ENCODE data around the gene PSMB10.

The PSMB10 gene

DNA sequence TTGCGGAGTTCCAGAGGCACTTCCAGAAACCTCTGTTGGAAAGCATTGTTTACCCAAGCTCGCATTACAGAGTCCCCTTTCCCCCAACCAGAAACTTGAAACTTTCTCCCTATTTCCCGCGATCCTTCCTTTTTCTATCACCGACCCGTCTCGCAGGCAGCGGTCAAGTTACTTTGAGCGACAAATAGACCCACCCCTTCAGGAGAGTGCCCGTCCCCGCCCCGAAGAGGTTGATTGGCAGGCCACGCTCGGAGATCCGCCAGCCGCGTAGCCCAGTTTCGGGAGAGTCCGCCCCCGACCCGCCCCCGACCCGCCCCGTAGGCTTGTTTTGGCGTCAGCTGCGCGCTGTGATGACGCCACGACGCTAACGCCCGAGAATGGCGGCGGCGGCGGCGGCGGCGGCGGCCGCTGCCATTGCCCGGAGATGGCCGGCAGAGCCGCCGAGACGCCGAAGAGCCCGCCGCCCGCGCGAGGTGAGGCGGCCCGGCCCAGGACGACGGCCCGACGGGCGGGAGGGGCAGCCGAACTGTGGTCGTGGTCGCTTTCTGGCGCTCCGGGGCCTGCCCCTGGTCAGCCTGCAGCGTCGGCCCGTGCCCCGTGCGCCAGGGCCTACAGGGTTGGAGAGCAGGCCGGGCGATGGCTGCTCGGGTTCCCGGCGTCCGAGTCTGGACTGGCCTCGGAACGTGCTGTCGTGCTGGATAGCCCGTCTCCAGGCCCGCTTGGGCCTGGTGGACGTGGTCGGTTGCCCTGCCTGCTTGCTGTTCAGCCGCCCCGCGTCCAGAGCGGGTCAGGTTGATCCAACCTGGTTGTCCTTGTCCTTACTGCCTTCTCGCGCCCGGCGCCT, 43.5 kb downstream of the PSMB10 start, which contains the start of gene PSKH1:
Gene PSKH1, plus strand, starts transcription at position 356 of the 844 bp plus-strand sequence. CDS start 15,496 bp downstream, outside the sequence.
- H3K4me1 ChIP-seq (ENCODE audit: insufficient read depth, poor library complexity, severe bottlenecking): peaks cover 12% of the 10 kb centered on the region
- peak within 1 kb of the TSS; percentile 42 for H3K27ac ChIP-seq (ENCODE audit: poor library complexity, severe bottlenecking)
- H3K4me3 ChIP-seq (ENCODE audit: severe bottlenecking): peak within 1 kb of the TSS; percentile 96
- no peaks in the 10 kb centered on the region for H3K27me3 ChIP-seq (ENCODE audit: insufficient read depth, poor library complexity, severe bottlenecking)
- TF ChIP-seq, protein P1, sequence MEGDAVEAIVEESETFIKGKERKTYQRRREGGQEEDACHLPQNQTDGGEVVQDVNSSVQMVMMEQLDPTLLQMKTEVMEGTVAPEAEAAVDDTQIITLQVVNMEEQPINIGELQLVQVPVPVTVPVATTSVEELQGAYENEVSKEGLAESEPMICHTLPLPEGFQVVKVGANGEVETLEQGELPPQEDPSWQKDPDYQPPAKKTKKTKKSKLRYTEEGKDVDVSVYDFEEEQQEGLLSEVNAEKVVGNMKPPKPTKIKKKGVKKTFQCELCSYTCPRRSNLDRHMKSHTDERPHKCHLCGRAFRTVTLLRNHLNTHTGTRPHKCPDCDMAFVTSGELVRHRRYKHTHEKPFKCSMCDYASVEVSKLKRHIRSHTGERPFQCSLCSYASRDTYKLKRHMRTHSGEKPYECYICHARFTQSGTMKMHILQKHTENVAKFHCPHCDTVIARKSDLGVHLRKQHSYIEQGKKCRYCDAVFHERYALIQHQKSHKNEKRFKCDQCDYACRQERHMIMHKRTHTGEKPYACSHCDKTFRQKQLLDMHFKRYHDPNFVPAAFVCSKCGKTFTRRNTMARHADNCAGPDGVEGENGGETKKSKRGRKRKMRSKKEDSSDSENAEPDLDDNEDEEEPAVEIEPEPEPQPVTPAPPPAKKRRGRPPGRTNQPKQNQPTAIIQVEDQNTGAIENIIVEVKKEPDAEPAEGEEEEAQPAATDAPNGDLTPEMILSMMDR (IDR thresholded peaks at IDR 0.05; ENCODE audit: poor library complexity, severe bottlenecking): no peak
- ATAC-seq (ENCODE audit: low read depth): peak; percentile 95
- H3K9me3 ChIP-seq (ENCODE audit: severe bottlenecking): no peaks in the 10 kb centered on the region
- H3K36me3 ChIP-seq (ENCODE audit: low read depth): no peaks in the 10 kb centered on the region
- peak; percentile 97 for DNase-seq (ENCODE audit: low spot score)

DNA sequence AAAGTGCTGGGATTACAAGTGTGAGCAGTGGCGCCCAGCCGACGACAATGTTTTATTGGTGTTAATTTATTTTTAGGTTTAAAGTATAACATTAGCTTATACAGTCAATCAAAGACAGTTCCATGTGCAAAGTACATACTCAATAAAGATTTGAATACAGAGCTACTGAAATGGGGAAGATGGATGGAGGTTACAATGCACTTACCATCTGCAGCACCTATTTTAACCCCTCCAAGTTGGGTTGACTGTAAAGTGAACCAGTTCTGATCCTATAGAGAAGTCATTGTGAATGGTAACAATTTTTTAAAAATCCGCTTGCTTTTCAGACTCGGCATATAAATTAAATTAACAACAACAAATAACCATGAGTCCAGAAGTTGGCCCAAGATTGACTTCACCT, 44.3 kb downstream of the PSMB10 start:
- TF ChIP-seq, protein P1 (IDR thresholded peaks at IDR 0.05; ENCODE audit: poor library complexity, severe bottlenecking): no peak
- peak overlapping the region; percentile 42 for H3K27ac ChIP-seq (ENCODE audit: poor library complexity, severe bottlenecking)
- H3K36me3 ChIP-seq (ENCODE audit: low read depth): no peaks in the 10 kb centered on the region
- DNase-seq (ENCODE audit: low spot score): no peak
- H3K4me3 ChIP-seq (ENCODE audit: severe bottlenecking): peak overlapping the region; percentile 96
- no peaks in the 10 kb centered on the region for H3K9me3 ChIP-seq (ENCODE audit: severe bottlenecking)
- H3K27me3 ChIP-seq (ENCODE audit: insufficient read depth, poor library complexity, severe bottlenecking): no peaks in the 10 kb centered on the region
- H3K4me1 ChIP-seq (ENCODE audit: insufficient read depth, poor library complexity, severe bottlenecking): peaks cover 12% of the 10 kb centered on the region
- no peak for ATAC-seq (ENCODE audit: low read depth)

DNA sequence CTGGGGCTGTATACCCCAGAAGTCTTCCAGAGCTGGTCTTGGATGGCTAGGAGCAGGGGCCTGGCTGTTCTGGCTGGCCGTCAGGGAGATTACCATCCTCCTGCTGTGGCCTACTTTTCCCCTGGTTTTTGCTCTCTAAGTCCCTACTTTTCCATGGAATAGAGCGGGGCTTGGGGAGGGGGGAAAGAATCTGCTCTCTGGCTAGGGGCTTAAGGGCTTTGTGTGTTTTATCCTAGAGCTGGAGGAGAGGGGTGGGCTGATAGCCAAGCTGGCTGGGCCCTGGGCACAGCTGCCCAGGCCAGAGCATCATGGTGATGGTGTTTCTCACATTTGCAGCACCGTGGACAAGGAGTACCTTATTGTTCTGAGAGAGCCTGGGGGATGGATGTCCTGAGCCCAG, 48.3 kb downstream of the PSMB10 start:
- ATAC-seq (ENCODE audit: low read depth): no peak
- H3K4me1 ChIP-seq (ENCODE audit: insufficient read depth, poor library complexity, severe bottlenecking): peaks cover 10% of the 10 kb centered on the region
- H3K9me3 ChIP-seq (ENCODE audit: severe bottlenecking): no peaks in the 10 kb centered on the region
- no peak overlapping the region for H3K4me3 ChIP-seq (ENCODE audit: severe bottlenecking)
- H3K27me3 ChIP-seq (ENCODE audit: insufficient read depth, poor library complexity, severe bottlenecking): no peaks in the 10 kb centered on the region
- H3K36me3 ChIP-seq (ENCODE audit: low read depth): peaks cover 10% of the 10 kb centered on the region
- TF ChIP-seq, protein P1 (IDR thresholded peaks at IDR 0.05; ENCODE audit: poor library complexity, severe bottlenecking): no peak
- no peak overlapping the region for H3K27ac ChIP-seq (ENCODE audit: poor library complexity, severe bottlenecking)
- no peak for DNase-seq (ENCODE audit: low spot score)

DNA sequence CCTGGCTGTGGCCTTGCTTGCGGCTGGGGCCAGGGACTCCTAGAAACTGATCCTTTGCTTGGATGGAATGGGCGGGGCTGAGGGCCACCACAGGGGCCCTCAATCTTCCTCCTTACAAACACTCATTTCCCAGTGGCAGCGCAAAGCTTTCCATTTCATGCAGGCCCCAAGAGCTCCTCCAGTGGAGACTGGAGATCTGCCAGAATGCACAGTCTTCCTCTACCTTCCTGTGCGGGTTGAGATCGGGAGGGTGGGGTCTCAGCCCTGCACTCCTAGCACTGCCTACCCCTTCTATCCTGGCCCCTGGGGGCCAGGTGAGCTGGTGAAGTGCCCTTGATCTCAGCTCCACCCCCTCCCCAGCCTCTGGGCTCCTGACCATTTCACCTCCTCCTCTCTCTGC, 50.3 kb downstream of the PSMB10 start:
- Histone ChIP-seq H3K27ac (ENCODE audit: poor library complexity, severe bottlenecking) (no peak overlapping the region), H3K36me3 (ENCODE audit: low read depth) (peaks cover 23% of the 10 kb centered on the region), H3K27me3 (ENCODE audit: insufficient read depth, poor library complexity, severe bottlenecking) (no peaks in the 10 kb centered on the region), H3K4me1 (ENCODE audit: insufficient read depth, poor library complexity, severe bottlenecking) (peaks cover 5% of the 10 kb centered on the region), H3K9me3 (ENCODE audit: severe bottlenecking) (no peaks in the 10 kb centered on the region), H3K4me3 (ENCODE audit: severe bottlenecking) (no peak overlapping the region)
- TF ChIP-seq, protein P1 (IDR thresholded peaks at IDR 0.05; ENCODE audit: poor library complexity, severe bottlenecking): no peak
- ATAC-seq (ENCODE audit: low read depth) (no peak), DNase-seq (ENCODE audit: low spot score) (no peak)

DNA sequence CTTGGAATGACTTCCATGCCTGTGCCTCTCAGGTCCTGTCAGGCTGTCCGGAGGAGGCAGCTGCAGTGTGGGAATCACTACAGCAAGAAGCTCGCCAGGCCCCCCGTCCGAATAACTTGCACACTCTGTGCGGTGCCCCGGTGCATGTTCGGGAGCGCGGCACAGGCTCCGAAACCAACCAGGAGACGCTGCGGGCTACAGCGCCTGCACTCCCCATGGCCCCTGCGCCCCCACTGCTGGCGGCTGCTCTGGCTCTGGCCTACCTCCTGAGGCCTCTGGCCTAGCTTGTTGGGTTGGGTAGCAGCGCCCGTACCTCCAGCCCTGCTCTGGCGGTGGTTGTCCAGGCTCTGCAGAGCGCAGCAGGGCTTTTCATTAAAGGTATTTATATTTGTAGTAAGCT, 50.7 kb downstream of the PSMB10 start:
- no peaks in the 10 kb centered on the region for H3K27me3 ChIP-seq (ENCODE audit: insufficient read depth, poor library complexity, severe bottlenecking)
- H3K9me3 ChIP-seq (ENCODE audit: severe bottlenecking): no peaks in the 10 kb centered on the region
- H3K4me1 ChIP-seq (ENCODE audit: insufficient read depth, poor library complexity, severe bottlenecking): peaks cover 5% of the 10 kb centered on the region
- TF ChIP-seq, protein P1 (IDR thresholded peaks at IDR 0.05; ENCODE audit: poor library complexity, severe bottlenecking): no peak
- H3K4me3 ChIP-seq (ENCODE audit: severe bottlenecking): no peak overlapping the region
- ATAC-seq (ENCODE audit: low read depth): no peak
- DNase-seq (ENCODE audit: low spot score): no peak
- H3K27ac ChIP-seq (ENCODE audit: poor library complexity, severe bottlenecking): no peak overlapping the region
- peaks cover 27% of the 10 kb centered on the region for H3K36me3 ChIP-seq (ENCODE audit: low read depth)
